H1 (cell line): ENCODE data around the gene MCEE. TPM values are rescaled to one million over a fixed set of nuclear protein-coding genes. Genes with fewer than 3 reads are reported as not detected.

Source experiments
- CTCF ChIA-PET: fragments of 300-600 bp; sonication (Branson Sonifier 250); formaldehyde crosslinking; loops from one replicate; lab custom pipeline; 2021; ENCODE audit not compliant: partially characterized antibody; lab: Charles Lee
- POLR2A ChIA-PET: fragments of 300-600 bp; sonication (Branson Sonifier 250); formaldehyde crosslinking; loops from one replicate; lab custom pipeline; 2021; ENCODE audit warnings: inconsistent platforms; ENCODE audit not compliant: partially characterized antibody; lab: Charles Lee
- DNase-seq, 2 experiments: peaks; one replicate each; pipeline versions ENCODE4 v3.0.0 to v3.0.0-alpha.2; 2010 to 2022; ENCODE audit warnings: low spot score in 2 of 2, low read depth in 1 of 2, mixed read lengths in 1 of 2
- FAIRE-seq: peaks from 2 replicates; lab custom pipeline; 2011; peaks lifted over from hg19 to GRCh38; lab: Jason Lieb, UNC
- H2AFZ ChIP-seq: 2 replicates; pipeline ENCODE4 v1.8.1; 2012; ENCODE audit warnings: low read length, inconsistent platforms
- H2AK5ac ChIP-seq: 2 replicates; pipeline ENCODE4 v1.6.1; 2013; ENCODE audit warnings: low read depth, low read length
- H2BK120ac ChIP-seq: replicated peaks from 2 replicates; pipeline ENCODE3; 2013; ENCODE audit warnings: low read depth, low read length, inconsistent platforms
- H2BK12ac ChIP-seq: 2 replicates; pipeline ENCODE4 v1.6.1; 2013; ENCODE audit warnings: low read depth, low read length
- H2BK15ac ChIP-seq: 2 replicates; pipeline ENCODE4 v1.6.1; 2013; ENCODE audit warnings: low read length
- H2BK20ac ChIP-seq: 2 replicates; pipeline ENCODE4 v1.6.1; 2013; ENCODE audit warnings: low read length
- H2BK5ac ChIP-seq: 2 replicates; pipeline ENCODE4 v1.6.1; 2013; ENCODE audit warnings: low read depth, low read length
- H3K14ac ChIP-seq: 2 replicates; pipeline ENCODE4 v1.6.1; 2013; ENCODE audit warnings: inconsistent platforms; ENCODE audit not compliant: insufficient read length
- H3K18ac ChIP-seq: 2 replicates; pipeline ENCODE4 v1.6.1; 2013; ENCODE audit warnings: low read length; ENCODE audit errors: extremely low read depth
- H3K23ac ChIP-seq: 2 replicates; pipeline ENCODE4 v1.6.1; 2013; ENCODE audit warnings: inconsistent platforms; ENCODE audit not compliant: insufficient read length
- H3K23me2 ChIP-seq: 2 replicates; pipeline ENCODE4 v1.6.1; 2013; ENCODE audit warnings: low read depth, low read length
- H3K27ac ChIP-seq: 2 replicates; pipeline ENCODE4 v1.6.1; 2011; ENCODE audit warnings: low read depth, low read length, inconsistent platforms
- H3K27me3 ChIP-seq, 4 experiments: replicated peaks in 1 of 4; 1 replicate in 1 of 4; 2 replicates in 3 of 4; pipeline versions ENCODE4 v1.6.1 to v1.8.1; 2011 to 2013; ENCODE audit warnings: low read length in 3 of 4, mild to moderate bottlenecking in 3 of 4, inconsistent platforms in 2 of 4, mixed read lengths in 2 of 4, moderate library complexity in 1 of 4; ENCODE audit not compliant: control insufficient read depth in 3 of 4, insufficient read depth in 3 of 4; ENCODE audit errors: extremely low read depth in 1 of 4
- H3K36me3 ChIP-seq, 4 experiments: 2 replicates each; pipeline versions ENCODE4 v1.6.1 to v1.8.1; 2011 to 2013; ENCODE audit warnings: mild to moderate bottlenecking in 4 of 4, low read length in 3 of 4, moderate library complexity in 2 of 4, control low read depth in 1 of 4, inconsistent platforms in 1 of 4; ENCODE audit not compliant: insufficient read depth in 4 of 4, control insufficient read depth in 2 of 4
- H3K4ac ChIP-seq: replicated peaks from 2 replicates; pipeline ENCODE3; 2013; ENCODE audit warnings: low read length, low read depth, mixed read lengths, inconsistent platforms; ENCODE audit not compliant: insufficient read length
- H3K4me1 ChIP-seq, 4 experiments: replicated peaks in 1 of 4; 1 replicate in 1 of 4; 2 replicates in 3 of 4; pipeline versions ENCODE4 v1.6.1 to v1.8.1; 2011 to 2013; ENCODE audit warnings: low read length in 3 of 4, inconsistent platforms in 2 of 4, mixed read lengths in 1 of 4; ENCODE audit not compliant: insufficient read depth in 4 of 4, control insufficient read depth in 3 of 4
- H3K4me2 ChIP-seq, 2 experiments: 2 replicates each; pipeline versions ENCODE4 v1.6.1 to v1.8.1; 2011 to 2013; ENCODE audit warnings: low read depth in 2 of 2, low read length in 2 of 2, control low read depth in 1 of 2, inconsistent platforms in 1 of 2, mild to moderate bottlenecking in 1 of 2; ENCODE audit not compliant: insufficient read depth in 1 of 2
- H3K4me3 ChIP-seq, 4 experiments: fragments of 200-600, 300-600 bp in 1 of 4; sonication (generic), shearing (Covaris generic), sonication (Bioruptor Twin) in 1 of 4; 2 replicates each; pipeline versions ENCODE4 v1.5.1 to v1.8.1; 2011 to 2016; ENCODE audit warnings: low read length in 4 of 4, low read depth in 3 of 4, control low read depth in 2 of 4, inconsistent platforms in 2 of 4, mild to moderate bottlenecking in 2 of 4, mixed read lengths in 1 of 4, moderate library complexity in 1 of 4; ENCODE audit not compliant: insufficient read depth in 2 of 4; ENCODE audit errors: extremely low read depth in 1 of 4
- H3K56ac ChIP-seq: replicated peaks from 2 replicates; pipeline ENCODE3; 2013; ENCODE audit warnings: low read depth, mild to moderate bottlenecking, mixed read lengths, low read length, inconsistent platforms; ENCODE audit not compliant: insufficient read length
- H3K79me1 ChIP-seq: 2 replicates; pipeline ENCODE4 v1.6.1; 2013; ENCODE audit warnings: low read depth, low read length, control low read depth
- H3K79me2 ChIP-seq, 2 experiments: 2 replicates each; pipeline versions ENCODE4 v1.6.1 to v1.8.1; 2012 to 2013; ENCODE audit warnings: low read length in 2 of 2, mild to moderate bottlenecking in 2 of 2, inconsistent platforms in 1 of 2; ENCODE audit not compliant: insufficient read depth in 2 of 2, control insufficient read depth in 1 of 2
- H3K9ac ChIP-seq, 4 experiments: replicated peaks in 1 of 4; 1 replicate in 1 of 4; 2 replicates in 3 of 4; pipeline versions ENCODE4 v1.6.1 to v1.8.1; 2011 to 2013; ENCODE audit warnings: low read depth in 3 of 4, low read length in 3 of 4, control low read depth in 2 of 4, mild to moderate bottlenecking in 2 of 4, moderate library complexity in 2 of 4, inconsistent platforms in 1 of 4; ENCODE audit errors: extremely low read depth in 1 of 4
- H3K9me3 ChIP-seq, 2 experiments: 2 replicates each; pipeline versions ENCODE4 v1.6.1 to v1.8.1; 2012 to 2013; ENCODE audit warnings: mild to moderate bottlenecking in 2 of 2, moderate library complexity in 2 of 2, control low read depth in 1 of 2, inconsistent platforms in 1 of 2, low read depth in 1 of 2, low read length in 1 of 2, mixed read lengths in 1 of 2; ENCODE audit not compliant: insufficient read depth in 2 of 2
- H4K20me1 ChIP-seq, 2 experiments: replicated peaks in 1 of 2; 2 replicates each; pipeline versions ENCODE3 to v1.8.1; 2011 to 2013; ENCODE audit warnings: inconsistent platforms in 2 of 2, low read length in 2 of 2, mild to moderate bottlenecking in 1 of 2; ENCODE audit not compliant: insufficient read depth in 2 of 2, control insufficient read depth in 1 of 2
- H4K5ac ChIP-seq: 2 replicates; pipeline ENCODE4 v1.6.1; 2013; ENCODE audit warnings: low read length, low read depth, mixed read lengths, inconsistent platforms; ENCODE audit not compliant: insufficient read length
- H4K8ac ChIP-seq: 2 replicates; pipeline ENCODE4 v1.8.0; 2013; ENCODE audit warnings: mild to moderate bottlenecking, moderate library complexity, low read length, inconsistent platforms; ENCODE audit not compliant: insufficient read depth; ENCODE audit errors: extremely low read depth
- H4K91ac ChIP-seq: replicated peaks from 2 replicates; pipeline ENCODE3; 2013; ENCODE audit warnings: low read length, mixed read lengths, inconsistent platforms; ENCODE audit not compliant: insufficient read length
- CBX8 ChIP-seq: fragments of 300-800, 300-1000 bp; sonication (generic); IDR thresholded peaks from 2 replicates; pipeline ENCODE4 v1.7.1; 2016; ENCODE audit warnings: low read depth, low read length, borderline replicate concordance
- GABPA ChIP-seq: IDR thresholded peaks from 2 replicates; pipeline ENCODE4 v1.6.1; 2011; ENCODE audit warnings: mild to moderate bottlenecking, low read length, moderate library complexity, borderline replicate concordance; ENCODE audit not compliant: insufficient read depth
- HDAC2 ChIP-seq, 2 experiments: fragments of 300-600 bp in 1 of 2; sonication (generic) in 1 of 2; IDR thresholded peaks; 2 replicates each; pipeline ENCODE4 v1.6.1; 2011 to 2012; ENCODE audit warnings: low read depth in 2 of 2, low read length in 2 of 2, mild to moderate bottlenecking in 2 of 2, moderate library complexity in 2 of 2, borderline replicate concordance in 1 of 2, inconsistent platforms in 1 of 2
- KDM5A ChIP-seq: fragments of 200-600 bp; IDR thresholded peaks from 2 replicates; pipeline ENCODE4 v1.7.1; 2012; ENCODE audit warnings: mild to moderate bottlenecking, low read length, inconsistent platforms, mixed read lengths
- POLR2AphosphoS5 ChIP-seq: IDR thresholded peaks from 2 replicates; pipeline ENCODE4 v1.6.1; 2011; ENCODE audit warnings: low read depth, low read length
- RAD21 ChIP-seq, 2 experiments: IDR thresholded peaks in 1 of 2; conservative IDR thresholded peaks in 1 of 2; 2 replicates each; pipeline ENCODE4 v1.6.1; 2011; ENCODE audit warnings: low read depth in 2 of 2, low read length in 2 of 2, improper control_type of control experiment in 1 of 2, inconsistent platforms in 1 of 2, mild to moderate bottlenecking in 1 of 2, moderate library complexity in 1 of 2
- SIN3A ChIP-seq, 2 experiments: IDR thresholded peaks in 1 of 2; conservative IDR thresholded peaks in 1 of 2; 2 replicates each; pipeline ENCODE4 v1.6.1; 2011 to 2012; ENCODE audit warnings: low read length in 2 of 2, improper control_type of control experiment in 1 of 2, low read depth in 1 of 2, mild to moderate bottlenecking in 1 of 2
- SP4 ChIP-seq: IDR thresholded peaks from 2 replicates; pipeline ENCODE4 v1.6.1; 2012; ENCODE audit warnings: low read length, inconsistent platforms
- WGBS, 2 experiments: shearing (Covaris generic) in 1 of 2; methylation state at CpG; one replicate each; pipeline versions ENCODE4 v1.1.6 to v1.1.7; 2013 to 2015; ENCODE audit warnings: low lambda C conversion rate in 2 of 2, mixed read lengths in 2 of 2, inconsistent platforms in 1 of 2, low coverage in 1 of 2, missing lambda C conversion rate in 1 of 2; ENCODE audit not compliant: insufficient replicate concordance in 2 of 2, insufficient coverage in 1 of 2, insufficient read length in 1 of 2; ENCODE audit errors: extremely low coverage in 1 of 2, missing lambda C conversion rate in 1 of 2; 5-methylcytosine and 5-hydroxymethylcytosine counted together
- polyA plus RNA-seq, 7 experiments: library from polyadenylated mRNA; depleted of rRNA in 3 of 7; stranded (reverse) in 5 of 7; unstranded in 2 of 7; fragments of >200 nt in 5 of 7; fragments of 200-250 nt in 2 of 7; gene quantifications; 1 replicate in 5 of 7; 2 replicates in 1 of 7; 4 replicates in 1 of 7; pipeline versions ENCODE4 v1.2.1 to v1.2.3, GENCODE V29; 2011 to 2013; ENCODE audit warnings: missing spikeins in 2 of 7, mixed read lengths in 2 of 7
- total RNA-seq: library from RNA; stranded (reverse); fragmentation: NEBNext Ultra II Directional; extraction: Animal tissue kit (Norgen Biotek cat#: 25700); gene quantifications from 2 replicates; pipeline ENCODE4 v1.2.1, GENCODE V29; 2021
- TF ChIP-seq, protein P1 (sequence below), 3 experiments: IDR thresholded peaks; 1 replicate in 2 of 3; 2 replicates in 1 of 3; pipeline versions ENCODE4 v1.5.1 to v1.6.1; 2011; ENCODE audit warnings: low read length in 3 of 3, mild to moderate bottlenecking in 3 of 3, inconsistent platforms in 2 of 3, low read depth in 1 of 3, moderate library complexity in 1 of 3; ENCODE audit not compliant: insufficient read depth in 1 of 3; ENCODE audit errors: control extremely low read depth in 1 of 3

Gene MCEE
- total and polyA plus RNA-seq, 2 of the 8 experiments (the other 6 are each of a cell fraction or from before 2014, with no cell fraction given), result 7.3 to 14.1 TPM

DNA sequence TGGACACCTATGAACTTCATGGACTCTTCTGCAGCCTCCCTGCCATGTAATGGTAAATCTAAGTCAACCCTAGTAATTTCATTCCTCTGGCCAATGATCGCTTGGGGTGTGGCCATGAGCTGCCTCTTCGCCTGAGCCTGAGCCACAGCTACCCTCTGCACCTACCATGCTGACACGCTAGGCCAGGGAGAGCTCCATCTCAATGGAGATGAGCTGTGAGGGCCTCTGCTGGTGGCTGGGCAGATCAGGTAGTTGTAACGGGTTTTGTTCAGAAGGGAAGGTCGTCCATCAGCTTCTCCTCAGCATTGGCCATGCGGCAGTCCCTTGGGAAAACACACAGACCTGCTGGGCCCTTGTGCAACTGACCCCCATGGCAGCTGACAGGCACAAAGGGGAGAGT, 24.8 kb upstream of the MCEE start:
- Histone ChIP-seq H3K18ac (no peak overlapping the region), H2AFZ (0 out of 2 replicates have a peak overlapping the region, but pooled peaks have one; percentile 79), H4K8ac (0 out of 2 replicates have a peak overlapping the region, but pooled peaks have one; percentile 69), H3K9ac (no peak overlapping the region), H3K4ac (no peak overlapping the region), H3K14ac (no peak overlapping the region), H3K9me3 (no peaks in the 10 kb centered on the region), H3K27me3 (no peaks in the 10 kb centered on the region; a peak in 1 of 7 replicates), H3K79me1 (no peaks in the 10 kb centered on the region), H3K23ac (no peak overlapping the region), H3K79me2 (no peaks in the 10 kb centered on the region), H4K20me1 (peaks cover 0 to 3% of the 10 kb centered on the region in 2 experiments), H2BK20ac (no peak overlapping the region), H3K23me2 (no peaks in the 10 kb centered on the region), H2BK5ac (no peak overlapping the region), H3K56ac (no peak overlapping the region), H3K4me1 (peaks cover 0 to 2% (median 0%) of the 10 kb centered on the region in 4 experiments; a peak in 3 of 7 replicates), H4K91ac (no peak overlapping the region), H3K4me2 (no peak overlapping the region), H3K27ac (no peak overlapping the region), H2BK12ac (no peak overlapping the region), H2BK15ac (no peak overlapping the region), H2BK120ac (no peak overlapping the region), H3K4me3 (no peak overlapping the region), H3K36me3 (peaks cover 0 to 7% (median 0%) of the 10 kb centered on the region in 4 experiments; a peak in 2 of 8 replicates), H4K5ac (no peak overlapping the region), H2AK5ac (no peak overlapping the region)
- ChIA-PET CTCF (interaction anchor here (0.7 to 4.3 kb wide), 27 partner anchors 16 to 403 kb away, joined by 3 to 21 read pairs (median 4); partner anchors contain the start of gene ZNF638), POLR2A (interaction anchor here (1.3 kb wide), 1 partner anchor 177 kb away, joined by 5 read pairs; the partner anchor contains the start of gene ZNF638)
- FAIRE-seq (no peak), DNase-seq (no peak)
- 74% methylated on average over 6 of the region's 6 CpGs; no CpG with 5 or more reads in 1 of the 2 experiments for WGBS, 2 experiments
- no peak for TF ChIP-seq CBX8
- TF ChIP-seq, protein P1, sequence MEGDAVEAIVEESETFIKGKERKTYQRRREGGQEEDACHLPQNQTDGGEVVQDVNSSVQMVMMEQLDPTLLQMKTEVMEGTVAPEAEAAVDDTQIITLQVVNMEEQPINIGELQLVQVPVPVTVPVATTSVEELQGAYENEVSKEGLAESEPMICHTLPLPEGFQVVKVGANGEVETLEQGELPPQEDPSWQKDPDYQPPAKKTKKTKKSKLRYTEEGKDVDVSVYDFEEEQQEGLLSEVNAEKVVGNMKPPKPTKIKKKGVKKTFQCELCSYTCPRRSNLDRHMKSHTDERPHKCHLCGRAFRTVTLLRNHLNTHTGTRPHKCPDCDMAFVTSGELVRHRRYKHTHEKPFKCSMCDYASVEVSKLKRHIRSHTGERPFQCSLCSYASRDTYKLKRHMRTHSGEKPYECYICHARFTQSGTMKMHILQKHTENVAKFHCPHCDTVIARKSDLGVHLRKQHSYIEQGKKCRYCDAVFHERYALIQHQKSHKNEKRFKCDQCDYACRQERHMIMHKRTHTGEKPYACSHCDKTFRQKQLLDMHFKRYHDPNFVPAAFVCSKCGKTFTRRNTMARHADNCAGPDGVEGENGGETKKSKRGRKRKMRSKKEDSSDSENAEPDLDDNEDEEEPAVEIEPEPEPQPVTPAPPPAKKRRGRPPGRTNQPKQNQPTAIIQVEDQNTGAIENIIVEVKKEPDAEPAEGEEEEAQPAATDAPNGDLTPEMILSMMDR (IDR thresholded peaks at IDR 0.05; ENCODE audit: control extremely low read depth in 1 of 3, insufficient read depth in 1 of 3, low read depth in 1 of 3, low read length in 3 of 3), result peak; percentile 60 to 64 (median 62)
- TF ChIP-seq SIN3A (conservative IDR thresholded peaks at IDR 0.05 in 1 of 2, IDR thresholded peaks at IDR 0.05 in 1 of 2; ENCODE audit: low read depth in 1 of 2, low read length in 2 of 2), result no peak
- TF ChIP-seq SP4, result no peak
- TF ChIP-seq HDAC2 (IDR thresholded peaks at IDR 0.05; ENCODE audit: borderline replicate concordance in 1 of 2, low read depth in 2 of 2, low read length in 2 of 2), result no peak
- TF ChIP-seq KDM5A, result no peak
- peak; percentile 48 to 67 for TF ChIP-seq RAD21 (IDR thresholded peaks at IDR 0.05 in 1 of 2, conservative IDR thresholded peaks at IDR 0.05 in 1 of 2; ENCODE audit: low read depth in 2 of 2, low read length in 2 of 2)
- no peak for TF ChIP-seq GABPA
- no peak for TF ChIP-seq POLR2AphosphoS5
